ENCODE results near the gene TTPAL.

DNA sequence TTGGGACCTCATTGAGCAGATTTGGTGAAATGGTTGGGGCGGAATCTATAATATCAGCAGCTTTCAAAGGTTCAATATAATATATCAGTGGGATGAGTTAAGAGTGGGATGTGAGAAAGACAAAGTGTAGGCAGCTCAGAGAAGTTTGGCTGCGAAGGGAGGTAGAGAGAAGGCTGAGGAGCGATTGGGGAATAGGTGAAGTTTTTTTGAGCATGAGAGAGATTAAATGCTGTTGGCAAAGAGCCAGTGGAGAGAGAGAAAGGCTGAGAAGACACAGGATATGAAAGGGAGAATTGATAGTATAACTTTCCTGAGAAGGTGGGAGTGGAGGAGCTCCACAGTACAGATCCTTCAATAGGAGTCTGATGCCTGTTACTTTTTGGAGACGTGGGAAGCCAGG lies 58.3 kb downstream of the TTPAL start:
- TF ChIP-seq, protein P1, sequence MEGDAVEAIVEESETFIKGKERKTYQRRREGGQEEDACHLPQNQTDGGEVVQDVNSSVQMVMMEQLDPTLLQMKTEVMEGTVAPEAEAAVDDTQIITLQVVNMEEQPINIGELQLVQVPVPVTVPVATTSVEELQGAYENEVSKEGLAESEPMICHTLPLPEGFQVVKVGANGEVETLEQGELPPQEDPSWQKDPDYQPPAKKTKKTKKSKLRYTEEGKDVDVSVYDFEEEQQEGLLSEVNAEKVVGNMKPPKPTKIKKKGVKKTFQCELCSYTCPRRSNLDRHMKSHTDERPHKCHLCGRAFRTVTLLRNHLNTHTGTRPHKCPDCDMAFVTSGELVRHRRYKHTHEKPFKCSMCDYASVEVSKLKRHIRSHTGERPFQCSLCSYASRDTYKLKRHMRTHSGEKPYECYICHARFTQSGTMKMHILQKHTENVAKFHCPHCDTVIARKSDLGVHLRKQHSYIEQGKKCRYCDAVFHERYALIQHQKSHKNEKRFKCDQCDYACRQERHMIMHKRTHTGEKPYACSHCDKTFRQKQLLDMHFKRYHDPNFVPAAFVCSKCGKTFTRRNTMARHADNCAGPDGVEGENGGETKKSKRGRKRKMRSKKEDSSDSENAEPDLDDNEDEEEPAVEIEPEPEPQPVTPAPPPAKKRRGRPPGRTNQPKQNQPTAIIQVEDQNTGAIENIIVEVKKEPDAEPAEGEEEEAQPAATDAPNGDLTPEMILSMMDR (conservative IDR thresholded peaks at IDR 0.05; ENCODE audit: low read length), result no peak
- TF ChIP-seq EZH2phosphoT487 (IDR thresholded peaks at IDR 0.05; ENCODE audit: borderline replicate concordance, low read depth, low read length), result no peak
